ELF-1 (cell line): ENCODE measurements around the gene ZNF221.

ENCODE experiments used
- DNase-seq: peaks from one replicate; pipeline ENCODE4 v3.0.0-alpha.2; 2016; ENCODE audit warnings: low read depth, low spot score

ZNF221 gene

GRCh38 chr19:43957891-43958290, 6.9 kb downstream of the ZNF221 start:
- DNase-seq, result no peak

GRCh38 chr19:43960411-43960810, 9.4 kb downstream of the ZNF221 start:
- no peak for DNase-seq

DNA sequence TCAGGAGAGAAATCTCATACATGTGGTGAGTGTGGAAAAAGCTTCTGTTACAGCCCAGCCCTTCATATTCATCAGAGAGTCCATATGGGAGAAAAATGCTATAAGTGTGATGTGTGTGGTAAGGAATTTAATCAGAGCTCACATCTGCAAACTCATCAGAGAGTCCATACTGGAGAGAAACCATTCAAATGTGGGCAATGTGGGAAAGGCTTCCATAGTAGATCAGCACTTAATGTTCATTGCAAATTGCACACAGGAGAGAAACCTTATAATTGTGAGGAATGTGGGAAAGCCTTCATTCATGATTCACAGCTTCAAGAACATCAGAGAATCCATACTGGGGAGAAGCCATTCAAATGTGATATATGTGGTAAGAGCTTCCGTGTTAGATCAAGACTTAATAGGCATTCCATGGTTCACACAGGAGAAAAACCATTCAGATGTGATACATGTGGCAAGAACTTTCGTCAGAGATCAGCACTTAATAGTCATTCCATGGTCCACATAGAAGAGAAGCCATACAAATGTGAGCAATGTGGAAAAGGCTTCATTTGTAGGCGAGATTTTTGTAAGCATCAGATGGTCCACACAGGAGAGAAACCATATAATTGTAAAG, 15.2 kb downstream of the ZNF221 start:
- no peak for DNase-seq

DNA sequence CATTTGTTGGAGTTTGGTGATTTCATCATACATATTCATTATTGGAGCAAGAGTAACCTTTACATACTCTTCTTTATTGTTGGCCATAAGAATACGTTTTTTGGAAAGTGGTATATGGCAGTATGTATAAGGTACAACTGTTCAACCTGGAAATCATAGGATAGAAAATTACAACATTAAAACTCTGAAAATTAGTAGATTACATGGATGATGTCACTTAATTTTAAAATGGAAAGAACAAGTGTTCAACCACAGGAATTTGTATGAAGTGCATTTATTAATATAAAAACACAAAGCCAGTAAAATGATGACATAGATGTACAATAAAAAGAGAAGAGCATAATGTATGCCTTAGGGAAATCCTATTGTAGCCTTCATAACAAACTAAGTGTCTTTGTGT, 25.7 kb downstream of the ZNF221 start:
- no peak for DNase-seq

DNA sequence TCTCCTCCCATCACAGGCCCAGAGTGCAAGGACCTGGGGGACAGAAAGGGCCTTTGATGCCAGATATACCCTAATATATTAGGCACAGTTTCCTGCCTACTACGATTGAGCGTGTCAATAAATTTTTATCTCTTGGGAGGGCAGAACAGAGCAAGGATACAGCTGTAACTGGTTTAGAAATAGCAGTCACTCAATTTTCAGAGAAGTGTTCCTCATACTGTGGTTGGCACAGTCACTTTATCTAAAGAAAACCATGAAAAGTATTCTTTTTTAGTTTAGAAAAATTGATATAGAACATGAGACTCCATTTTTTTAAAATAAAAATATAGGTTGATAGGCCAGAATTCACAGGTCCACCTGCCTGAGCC, 32.5 kb downstream of the ZNF221 start:
- DNase-seq, result no peak

- DNase-seq, result peak; percentile 97
These were observed 33.1 kb downstream of the ZNF221 start, which contains the start of gene ZNF155 for GRCh38 chr19:43983912-43984686. ZNF155 (plus strand) TSS chr19:43984188; CDS start chr19:43988544, 4,356 bp downstream.

- peak; percentile 24 for DNase-seq
These were observed 33.6 kb downstream of the ZNF221 start for GRCh38 chr19:43984687-43985000.

- peak; percentile 3 for DNase-seq
These were observed 46.7 kb downstream of the ZNF221 start for GRCh38 chr19:43997631-43998290.

- no peak for DNase-seq
These were observed 51.2 kb downstream of the ZNF221 start for GRCh38 chr19:44002212-44002565.

- peak; percentile 92 for DNase-seq
These were observed 51.8 kb downstream of the ZNF221 start, which contains the start of gene ZNF230 for GRCh38 chr19:44002566-44003460. ZNF230 (plus strand) TSS chr19:44002957; CDS start chr19:44007079, 4,122 bp downstream.

GRCh38 chr19:44003461-44004009, 52.5 kb downstream of the ZNF221 start:
- peak; percentile 6 for DNase-seq

DNA sequence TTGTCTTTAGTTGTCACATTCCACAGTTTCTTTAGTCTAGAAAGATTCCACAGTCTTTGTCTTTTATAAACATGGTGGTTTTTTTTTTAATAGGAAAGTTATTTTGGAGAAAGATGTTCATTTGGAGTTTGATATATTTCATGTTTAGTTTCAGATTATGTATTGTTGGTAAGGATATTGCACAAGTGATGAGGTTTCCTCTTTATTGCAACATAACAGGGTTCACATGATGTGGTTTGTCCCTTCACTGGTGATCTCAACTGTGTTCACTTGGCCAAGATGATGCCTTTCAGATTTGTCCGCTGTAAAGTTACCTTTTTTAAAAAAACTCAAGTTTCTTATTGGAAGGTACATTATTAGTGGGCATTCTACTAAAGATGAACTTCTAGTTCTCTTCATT, 54.9 kb downstream of the ZNF221 start:
- DNase-seq, result no peak

GRCh38 chr19:44007473-44007872, 56.4 kb downstream of the ZNF221 start:
- DNase-seq, result no peak

DNA sequence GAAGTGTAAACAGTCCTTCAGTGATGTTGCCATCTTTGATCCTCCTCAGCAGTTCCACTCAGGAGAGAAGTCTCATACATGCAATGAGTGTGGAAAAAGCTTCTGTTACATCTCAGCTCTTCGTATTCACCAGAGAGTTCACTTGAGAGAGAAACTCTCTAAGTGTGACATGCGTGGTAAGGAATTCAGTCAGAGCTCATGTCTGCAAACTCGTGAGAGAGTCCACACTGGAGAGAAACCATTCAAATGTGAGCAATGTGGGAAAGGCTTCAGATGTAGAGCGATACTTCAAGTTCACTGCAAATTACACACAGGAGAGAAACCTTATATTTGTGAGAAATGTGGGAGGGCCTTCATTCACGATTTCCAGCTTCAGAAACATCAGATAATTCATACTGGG, 59.4 kb downstream of the ZNF221 start:
- DNase-seq, result no peak
